Measurements from ENCODE around the gene AGBL4. TPM values are rescaled to one million over a fixed set of nuclear protein-coding genes. Genes with fewer than 3 reads are reported as not detected.

AGBL4 gene
- total RNA-seq, 1 experiment from 2014 or later = 0.33 TPM

DNA sequence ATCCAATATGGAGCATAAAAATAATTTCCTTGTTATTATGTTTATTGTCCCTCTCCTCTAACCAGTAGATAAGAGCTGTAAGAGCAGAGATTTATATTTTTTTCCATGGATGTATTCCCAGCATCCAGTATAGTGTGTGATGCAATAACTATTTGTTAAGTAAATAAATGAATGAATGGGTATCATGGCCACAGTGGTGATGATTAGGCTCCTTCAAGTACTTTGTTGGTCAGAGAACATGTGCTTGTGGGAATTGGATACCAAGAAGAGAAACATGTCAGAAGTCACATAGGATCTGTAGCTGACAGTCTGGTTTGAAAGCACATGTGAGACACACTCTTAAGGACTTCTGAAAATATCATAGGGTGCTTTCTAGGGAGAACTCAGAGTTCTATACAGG is 588.5 kb downstream of the AGBL4 start:
- H3K27ac ChIP-seq (ENCODE audit: low read length) = no peak overlapping the region
- DNase-seq (peak; percentile 57), ATAC-seq (no peak)
- H3K4me1 ChIP-seq (ENCODE audit: insufficient read depth, low read length) = peaks cover 9% of the 10 kb centered on the region; the same call in 1 of the 2 replicates
- ChIA-PET CTCF (no interaction called here), POLR2A (ENCODE audit: unreplicated experiment) (no interaction called here)
- H3K27me3 ChIP-seq (ENCODE audit: low read length) = no peaks in the 10 kb centered on the region
- H3K4me3 ChIP-seq (ENCODE audit: low read length) = no peak overlapping the region
- intact Hi-C loops (cut with micrococcal nuclease) = no loop called here
- H3F3A ChIP-seq (ENCODE audit: low read length, unreplicated experiment) = no peaks in the 10 kb centered on the region
- H3K9me3 ChIP-seq (ENCODE audit: low read length) = peaks cover 12% of the 10 kb centered on the region; the same call in 1 of the 2 replicates
- BruUV-seq (replicated peaks) = no TSS peak
- no peak for TF ChIP-seq EZH2 (IDR thresholded peaks at IDR 0.05; ENCODE audit: low read length, unreplicated experiment)
- no peak for TF ChIP-seq EZH2phosphoT487 (IDR thresholded peaks at IDR 0.05; ENCODE audit: borderline replicate concordance, low read length)
- TF ChIP-seq, protein P1, sequence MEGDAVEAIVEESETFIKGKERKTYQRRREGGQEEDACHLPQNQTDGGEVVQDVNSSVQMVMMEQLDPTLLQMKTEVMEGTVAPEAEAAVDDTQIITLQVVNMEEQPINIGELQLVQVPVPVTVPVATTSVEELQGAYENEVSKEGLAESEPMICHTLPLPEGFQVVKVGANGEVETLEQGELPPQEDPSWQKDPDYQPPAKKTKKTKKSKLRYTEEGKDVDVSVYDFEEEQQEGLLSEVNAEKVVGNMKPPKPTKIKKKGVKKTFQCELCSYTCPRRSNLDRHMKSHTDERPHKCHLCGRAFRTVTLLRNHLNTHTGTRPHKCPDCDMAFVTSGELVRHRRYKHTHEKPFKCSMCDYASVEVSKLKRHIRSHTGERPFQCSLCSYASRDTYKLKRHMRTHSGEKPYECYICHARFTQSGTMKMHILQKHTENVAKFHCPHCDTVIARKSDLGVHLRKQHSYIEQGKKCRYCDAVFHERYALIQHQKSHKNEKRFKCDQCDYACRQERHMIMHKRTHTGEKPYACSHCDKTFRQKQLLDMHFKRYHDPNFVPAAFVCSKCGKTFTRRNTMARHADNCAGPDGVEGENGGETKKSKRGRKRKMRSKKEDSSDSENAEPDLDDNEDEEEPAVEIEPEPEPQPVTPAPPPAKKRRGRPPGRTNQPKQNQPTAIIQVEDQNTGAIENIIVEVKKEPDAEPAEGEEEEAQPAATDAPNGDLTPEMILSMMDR (conservative IDR thresholded peaks at IDR 0.05; ENCODE audit: low read depth, low read length) = no peak
- no peaks in the 10 kb centered on the region for H4K20me1 ChIP-seq (ENCODE audit: low read length)
- H2AFZ ChIP-seq (ENCODE audit: low read length) = no peak overlapping the region
- no peak overlapping the region for H3K9ac ChIP-seq (ENCODE audit: low read length)
- H3K4me2 ChIP-seq (ENCODE audit: low read length) = no peak overlapping the region
- no peaks in the 10 kb centered on the region for H3K79me2 ChIP-seq (ENCODE audit: low read length)
- H3K9me2 ChIP-seq (replicated peaks; ENCODE audit: low read length) = no peaks in the 10 kb centered on the region
- no peaks in the 10 kb centered on the region; the same call in 1 of the 2 replicates for H3K36me3 ChIP-seq (ENCODE audit: low read depth, low read length)

- H4K20me1 ChIP-seq (ENCODE audit: low read length) = no peaks in the 10 kb centered on the region
- no peaks in the 10 kb centered on the region for H3K36me3 ChIP-seq (ENCODE audit: low read depth, low read length)
- no peaks in the 10 kb centered on the region for H3K9me3 ChIP-seq (ENCODE audit: low read length)
- TF ChIP-seq EZH2phosphoT487 (IDR thresholded peaks at IDR 0.05; ENCODE audit: borderline replicate concordance, low read length) (no peak), EZH2 (IDR thresholded peaks at IDR 0.05; ENCODE audit: low read length, unreplicated experiment) (no peak)
- TF ChIP-seq, protein P1 (conservative IDR thresholded peaks at IDR 0.05; ENCODE audit: low read depth, low read length) = no peak
- POLR2A ChIA-PET (ENCODE audit: unreplicated experiment) = interaction anchor here (0.6 kb wide), 1 partner anchor 353 kb away, joined by 4 read pairs; no protein-coding TSS in a partner anchor
- 0 out of 2 replicates have a peak overlapping the region, but pooled peaks have one; percentile 36 for H2AFZ ChIP-seq (ENCODE audit: low read length)
- CTCF ChIA-PET = interaction anchor here (0.6 kb wide), 1 partner anchor 8 kb away, joined by 3 read pairs; no protein-coding TSS in a partner anchor
- H3F3A ChIP-seq (ENCODE audit: low read length, unreplicated experiment) = no peaks in the 10 kb centered on the region
- intact Hi-C loops (cut with micrococcal nuclease) = loop anchor here (2.0 kb wide), 1 partner anchor 78 kb away; no protein-coding TSS in a partner anchor
- H3K4me1 ChIP-seq (ENCODE audit: insufficient read depth, low read length) = peaks cover 24% of the 10 kb centered on the region
- peak overlapping the region; percentile 14; the same call in 1 of the 2 replicates for H3K4me3 ChIP-seq (ENCODE audit: low read length)
- no peaks in the 10 kb centered on the region for H3K79me2 ChIP-seq (ENCODE audit: low read length)
- H3K9me2 ChIP-seq (replicated peaks; ENCODE audit: low read length) = no peaks in the 10 kb centered on the region
- peak; percentile 91 for ATAC-seq
- H3K4me2 ChIP-seq (ENCODE audit: low read length) = peak overlapping the region; percentile 53
- H3K9ac ChIP-seq (ENCODE audit: low read length) = no peak overlapping the region; the same call in 1 of the 2 replicates
- H3K27me3 ChIP-seq (ENCODE audit: low read length) = no peaks in the 10 kb centered on the region
- BruUV-seq (replicated peaks) = no TSS peak
- DNase-seq = peak; percentile 92
- peak overlapping the region; percentile 78 for H3K27ac ChIP-seq (ENCODE audit: low read length)
Measured at GRCh38 chr1:49424782-49425181, 599.0 kb downstream of the AGBL4 start.

GRCh38 chr1:49416758-49417157 is 607.0 kb downstream of the AGBL4 start:
- no peaks in the 10 kb centered on the region for H3K9me3 ChIP-seq (ENCODE audit: low read length)
- H3K36me3 ChIP-seq (ENCODE audit: low read depth, low read length) = no peaks in the 10 kb centered on the region
- H3K4me2 ChIP-seq (ENCODE audit: low read length) = no peak overlapping the region
- intact Hi-C loops (cut with micrococcal nuclease) = no loop called here
- H4K20me1 ChIP-seq (ENCODE audit: low read length) = no peaks in the 10 kb centered on the region
- H3K27me3 ChIP-seq (ENCODE audit: low read length) = no peaks in the 10 kb centered on the region
- no peak overlapping the region for H3K4me3 ChIP-seq (ENCODE audit: low read length)
- H2AFZ ChIP-seq (ENCODE audit: low read length) = no peak overlapping the region
- no TSS peak for BruUV-seq (replicated peaks)
- ATAC-seq (peak; percentile 91), DNase-seq (peak; percentile 73)
- H3K9ac ChIP-seq (ENCODE audit: low read length) = no peak overlapping the region
- H3K79me2 ChIP-seq (ENCODE audit: low read length) = no peaks in the 10 kb centered on the region
- no peaks in the 10 kb centered on the region for H3F3A ChIP-seq (ENCODE audit: low read length, unreplicated experiment)
- no peaks in the 10 kb centered on the region for H3K9me2 ChIP-seq (replicated peaks; ENCODE audit: low read length)
- no peak for TF ChIP-seq EZH2phosphoT487 (IDR thresholded peaks at IDR 0.05; ENCODE audit: borderline replicate concordance, low read length)
- TF ChIP-seq, protein P1 (conservative IDR thresholded peaks at IDR 0.05; ENCODE audit: low read depth, low read length) = no peak
- TF ChIP-seq EZH2 (IDR thresholded peaks at IDR 0.05; ENCODE audit: low read length, unreplicated experiment) = no peak
- POLR2A ChIA-PET (ENCODE audit: unreplicated experiment) = no interaction called here
- CTCF ChIA-PET = interaction anchor here (0.7 kb wide), 1 partner anchor 8 kb away, joined by 3 read pairs; no protein-coding TSS in a partner anchor
- peak overlapping the region; percentile 61 for H3K27ac ChIP-seq (ENCODE audit: low read length)
- peaks cover 17% of the 10 kb centered on the region for H3K4me1 ChIP-seq (ENCODE audit: insufficient read depth, low read length)
